ENCODE results near the gene PCDHGA6. TPM values are rescaled to one million over a fixed set of nuclear protein-coding genes. Genes with fewer than 3 reads are reported as not detected.
"Not testable (repeated sequence)": the region's sequence is repeated elsewhere in the genome, so short reads cannot be mapped to it uniquely, and the experiment has no call there.

Gene PCDHGA6
- total RNA-seq, 1 experiment from 2014 or later: 1.8 TPM

DNA sequence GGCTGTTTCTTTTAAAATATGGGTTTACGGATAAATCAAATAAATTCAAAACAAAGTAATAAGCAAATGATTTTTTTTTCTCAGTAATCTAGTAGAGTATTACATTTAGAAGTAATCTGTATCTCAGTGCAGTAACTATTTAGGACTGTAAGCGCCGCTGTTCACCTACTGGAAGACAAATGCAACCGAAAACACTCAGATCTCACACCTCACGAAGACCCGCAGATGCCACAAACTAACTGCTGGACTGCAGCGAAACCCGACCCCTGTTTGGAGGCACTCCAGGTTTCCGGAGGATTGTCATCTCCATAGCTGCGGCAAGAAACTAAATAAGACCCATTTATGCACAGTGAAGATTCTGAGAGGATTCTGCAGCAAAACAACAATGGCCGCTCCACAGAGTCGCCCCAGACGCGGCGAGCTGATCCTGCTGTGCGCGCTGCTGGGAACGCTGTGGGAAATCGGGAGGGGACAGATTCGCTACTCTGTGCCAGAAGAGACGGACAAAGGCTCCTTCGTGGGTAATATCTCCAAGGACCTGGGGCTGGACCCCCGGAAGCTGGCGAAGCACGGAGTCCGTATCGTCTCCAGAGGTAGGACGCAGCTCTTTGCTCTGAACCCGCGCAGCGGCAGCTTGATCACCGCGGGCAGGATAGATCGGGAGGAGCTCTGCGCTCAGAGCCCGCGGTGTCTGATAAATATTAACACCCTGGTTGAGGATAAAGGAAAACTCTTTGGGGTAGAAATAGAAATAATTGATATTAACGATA, 18.9 kb downstream of the PCDHGA6 start, which contains the start of gene PCDHGA8:
Gene PCDHGA8, plus strand, starts transcription at position 205 of the 770 bp plus-strand sequence. Its CDS starts 181 bp downstream, at position 386.
- no peak for DNase-seq (ENCODE audit: low read depth)

DNA sequence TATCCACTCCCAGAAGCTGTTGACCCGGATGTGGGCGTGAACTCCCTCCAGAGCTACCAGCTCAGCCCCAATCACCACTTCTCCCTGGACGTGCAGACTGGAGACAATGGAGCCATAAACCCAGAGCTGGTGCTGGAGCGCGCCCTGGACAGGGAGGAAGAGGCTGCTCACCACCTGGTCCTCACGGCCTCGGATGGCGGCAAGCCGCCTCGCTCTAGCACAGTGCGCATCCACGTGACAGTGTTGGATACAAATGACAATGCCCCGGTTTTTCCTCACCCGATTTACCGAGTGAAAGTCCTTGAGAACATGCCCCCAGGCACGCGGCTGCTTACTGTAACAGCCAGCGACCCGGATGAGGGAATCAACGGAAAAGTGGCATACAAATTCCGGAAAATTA, 19.6 kb downstream of the PCDHGA6 start:
- DNase-seq (ENCODE audit: low read depth): no peak

DNA sequence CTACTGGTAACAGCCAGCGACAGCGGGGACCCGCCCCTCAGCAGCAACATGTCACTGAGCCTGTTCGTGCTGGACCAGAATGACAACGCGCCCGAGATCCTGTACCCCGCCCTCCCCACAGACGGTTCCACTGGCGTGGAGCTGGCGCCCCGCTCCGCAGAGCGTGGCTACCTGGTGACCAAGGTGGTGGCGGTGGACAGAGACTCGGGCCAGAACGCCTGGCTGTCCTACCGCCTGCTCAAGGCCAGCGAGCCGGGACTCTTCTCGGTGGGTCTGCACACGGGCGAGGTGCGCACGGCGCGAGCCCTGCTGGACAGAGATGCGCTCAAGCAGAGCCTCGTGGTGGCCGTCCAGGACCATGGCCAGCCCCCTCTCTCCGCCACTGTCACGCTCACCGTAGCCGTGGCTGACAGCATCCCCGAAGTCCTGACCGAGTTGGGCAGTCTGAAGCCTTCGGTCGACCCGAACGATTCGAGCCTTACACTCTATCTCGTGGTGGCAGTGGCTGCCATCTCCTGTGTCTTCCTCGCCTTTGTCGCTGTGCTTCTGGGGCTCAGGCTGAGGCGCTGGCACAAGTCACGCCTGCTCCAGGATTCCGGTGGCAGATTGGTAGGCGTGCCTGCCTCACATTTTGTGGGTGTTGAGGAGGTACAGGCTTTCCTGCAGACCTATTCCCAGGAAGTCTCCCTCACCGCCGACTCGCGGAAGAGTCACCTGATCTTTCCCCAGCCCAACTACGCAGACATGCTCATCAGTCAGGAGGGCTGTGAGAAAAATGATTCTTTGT, 20.9 kb downstream of the PCDHGA6 start:
- not testable (repeated sequence) for DNase-seq (ENCODE audit: low read depth)

DNA sequence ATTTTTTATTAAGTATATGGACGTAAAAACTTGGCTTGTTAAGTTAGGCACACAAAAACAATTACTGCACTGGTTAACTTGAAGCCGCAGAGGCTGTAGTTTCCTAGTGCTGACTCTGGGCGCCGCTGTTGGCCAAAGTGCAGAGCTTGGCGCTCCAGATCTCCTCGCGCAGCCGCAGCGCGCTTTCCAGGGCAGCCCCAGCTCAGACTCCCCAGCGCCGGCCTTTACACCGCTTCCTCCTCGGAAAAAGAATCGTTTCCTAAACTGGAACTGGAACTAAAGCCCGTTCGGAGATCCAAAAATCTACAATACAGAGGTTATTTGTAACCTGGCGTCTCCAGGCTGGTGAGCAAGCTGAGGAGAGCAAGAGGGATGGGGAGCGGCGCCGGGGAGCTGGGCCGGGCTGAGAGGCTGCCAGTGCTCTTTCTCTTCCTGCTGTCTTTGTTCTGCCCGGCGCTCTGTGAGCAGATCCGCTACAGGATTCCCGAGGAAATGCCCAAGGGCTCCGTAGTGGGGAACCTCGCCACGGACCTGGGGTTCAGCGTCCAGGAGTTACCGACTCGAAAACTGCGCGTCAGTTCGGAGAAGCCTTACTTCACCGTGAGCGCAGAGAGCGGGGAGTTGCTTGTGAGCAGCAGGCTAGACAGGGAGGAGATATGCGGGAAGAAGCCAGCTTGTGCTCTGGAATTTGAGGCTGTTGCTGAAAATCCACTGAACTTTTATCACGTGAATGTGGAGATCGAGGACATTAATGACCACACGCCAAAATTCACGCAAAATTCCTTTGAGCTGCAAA, 24.3 kb downstream of the PCDHGA6 start, which contains the start of gene PCDHGB5:
Gene PCDHGB5, plus strand, starts transcription at position 192 of the 796 bp plus-strand sequence. Its CDS starts 181 bp downstream, at position 373.
- peak; percentile 62 for DNase-seq (ENCODE audit: low read depth)

DNA sequence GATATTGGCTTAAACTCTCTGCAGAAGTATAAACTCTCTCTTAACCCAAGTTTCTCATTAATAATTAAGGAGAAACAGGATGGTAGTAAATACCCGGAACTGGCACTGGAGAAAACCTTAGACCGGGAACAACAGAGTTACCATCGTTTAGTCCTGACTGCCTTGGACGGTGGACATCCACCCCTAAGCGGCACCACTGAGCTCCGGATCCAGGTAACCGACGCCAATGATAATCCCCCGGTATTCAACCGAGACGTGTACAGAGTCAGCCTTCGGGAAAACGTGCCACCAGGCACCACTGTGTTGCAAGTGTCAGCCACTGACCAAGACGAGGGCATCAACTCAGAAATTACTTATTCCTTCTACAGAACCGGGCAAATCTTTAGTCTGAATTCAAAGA, 24.9 kb downstream of the PCDHGA6 start:
- DNase-seq (ENCODE audit: low read depth): no peak

DNA sequence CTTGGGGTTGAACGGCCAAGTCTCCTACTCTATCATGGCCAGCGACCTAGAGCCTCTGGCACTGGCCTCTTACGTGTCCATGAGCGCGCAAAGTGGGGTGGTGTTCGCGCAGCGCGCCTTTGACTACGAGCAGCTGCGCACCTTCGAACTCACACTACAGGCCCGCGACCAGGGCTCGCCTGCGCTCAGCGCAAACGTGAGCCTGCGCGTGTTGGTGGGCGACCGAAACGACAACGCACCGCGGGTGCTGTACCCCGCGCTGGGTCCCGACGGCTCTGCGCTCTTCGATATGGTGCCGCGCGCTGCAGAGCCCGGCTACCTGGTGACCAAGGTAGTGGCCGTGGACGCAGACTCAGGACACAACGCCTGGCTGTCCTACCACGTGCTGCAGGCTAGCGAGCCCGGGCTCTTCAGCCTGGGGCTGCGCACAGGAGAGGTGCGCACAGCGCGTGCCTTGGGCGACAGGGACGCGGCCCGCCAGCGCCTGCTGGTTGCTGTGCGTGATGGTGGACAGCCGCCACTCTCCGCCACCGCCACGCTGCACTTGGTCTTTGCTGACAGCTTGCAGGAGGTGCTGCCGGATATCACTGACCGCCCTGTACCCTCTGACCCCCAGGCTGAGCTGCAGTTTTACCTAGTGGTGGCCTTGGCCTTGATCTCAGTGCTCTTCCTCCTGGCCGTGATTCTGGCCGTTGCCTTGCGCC, 26.0 kb downstream of the PCDHGA6 start:
- DNase-seq (ENCODE audit: low read depth): no peak

DNA sequence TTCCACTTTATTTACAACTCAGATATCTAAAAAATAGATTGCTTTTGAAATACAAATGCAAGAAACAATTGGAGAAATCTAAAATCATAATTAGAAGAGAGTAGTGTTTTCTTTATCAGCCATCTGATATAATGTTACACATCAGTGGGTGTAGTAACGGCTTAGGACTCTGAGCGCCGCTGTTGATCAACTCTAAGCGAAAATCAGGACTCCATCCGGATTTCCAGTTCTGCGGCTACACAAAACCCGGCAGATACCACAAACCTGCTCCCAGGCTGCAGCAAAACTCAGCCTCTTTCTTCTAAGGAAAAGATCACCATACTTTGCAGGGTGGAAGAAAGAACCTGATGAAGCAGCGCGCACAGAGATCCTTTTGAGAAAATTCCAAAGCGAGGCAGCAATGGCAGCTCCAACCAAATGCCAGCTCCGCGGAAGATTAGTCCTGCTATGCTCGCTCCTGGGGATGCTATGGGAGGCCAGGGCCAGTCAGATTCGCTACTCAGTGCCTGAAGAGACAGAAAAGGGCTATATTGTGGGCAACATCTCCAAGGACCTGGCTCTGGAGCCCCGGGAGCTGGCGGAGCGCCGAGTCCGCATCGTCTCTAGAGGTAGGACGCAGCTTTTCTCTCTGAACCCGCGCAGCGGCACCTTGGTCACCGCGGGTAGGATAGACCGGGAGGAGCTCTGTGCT, 29.0 kb downstream of the PCDHGA6 start, which contains the start of gene PCDHGA9:
Gene PCDHGA9, plus strand, starts transcription at position 226 of the 691 bp plus-strand sequence. Its CDS starts 175 bp downstream, at position 401.
- DNase-seq (ENCODE audit: low read depth): no peak

DNA sequence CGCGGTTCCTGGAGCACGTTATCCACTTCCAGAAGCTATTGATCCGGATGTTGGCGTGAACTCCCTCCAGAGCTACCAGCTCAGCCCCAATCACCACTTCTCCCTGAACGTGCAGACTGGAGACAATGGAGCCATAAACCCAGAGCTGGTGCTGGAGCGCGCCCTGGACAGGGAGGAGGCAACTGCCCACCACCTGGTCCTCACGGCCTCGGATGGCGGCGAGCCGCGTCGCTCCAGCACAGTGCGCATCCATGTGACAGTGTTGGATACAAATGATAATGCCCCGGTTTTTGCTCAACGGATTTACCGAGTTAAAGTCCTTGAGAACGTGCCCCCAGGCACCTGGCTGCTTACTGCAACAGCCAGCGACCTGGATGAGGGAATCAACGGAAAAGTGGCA, 29.7 kb downstream of the PCDHGA6 start:
- DNase-seq (ENCODE audit: low read depth): no peak

DNA sequence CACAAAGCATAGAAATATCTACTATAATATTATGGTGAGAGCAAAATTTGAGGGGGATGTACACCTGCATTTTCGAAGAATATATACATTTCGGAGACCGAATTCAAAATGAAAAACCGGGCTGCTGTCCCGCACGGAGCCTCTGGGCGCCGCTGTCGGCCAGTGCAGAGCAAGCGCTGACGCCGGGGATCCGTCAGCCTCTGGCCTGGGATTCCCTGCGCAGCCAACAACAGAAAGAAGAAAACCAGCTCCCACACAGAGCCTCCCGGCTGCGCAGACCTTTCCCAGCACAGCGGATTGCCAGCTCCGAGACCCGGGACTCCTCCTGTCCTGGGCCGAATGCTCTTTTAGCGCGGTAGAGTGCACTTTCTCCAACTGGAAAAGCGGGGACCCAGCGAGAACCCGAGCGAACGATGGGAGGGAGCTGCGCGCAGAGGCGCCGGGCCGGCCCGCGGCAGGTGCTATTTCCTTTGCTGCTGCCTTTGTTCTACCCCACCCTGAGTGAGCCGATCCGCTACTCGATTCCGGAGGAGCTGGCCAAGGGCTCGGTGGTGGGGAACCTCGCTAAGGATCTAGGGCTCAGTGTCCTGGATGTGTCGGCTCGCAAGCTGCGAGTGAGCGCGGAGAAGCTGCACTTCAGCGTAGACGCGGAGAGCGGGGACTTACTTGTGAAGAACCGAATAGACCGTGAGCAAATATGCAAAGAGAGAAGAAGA, 34.3 kb downstream of the PCDHGA6 start, which contains the start of gene PCDHGB6:
Gene PCDHGB6, plus strand, starts transcription at position 232 of the 716 bp plus-strand sequence. Its CDS starts 182 bp downstream, at position 414.
- not testable (repeated sequence) for DNase-seq (ENCODE audit: low read depth)

DNA sequence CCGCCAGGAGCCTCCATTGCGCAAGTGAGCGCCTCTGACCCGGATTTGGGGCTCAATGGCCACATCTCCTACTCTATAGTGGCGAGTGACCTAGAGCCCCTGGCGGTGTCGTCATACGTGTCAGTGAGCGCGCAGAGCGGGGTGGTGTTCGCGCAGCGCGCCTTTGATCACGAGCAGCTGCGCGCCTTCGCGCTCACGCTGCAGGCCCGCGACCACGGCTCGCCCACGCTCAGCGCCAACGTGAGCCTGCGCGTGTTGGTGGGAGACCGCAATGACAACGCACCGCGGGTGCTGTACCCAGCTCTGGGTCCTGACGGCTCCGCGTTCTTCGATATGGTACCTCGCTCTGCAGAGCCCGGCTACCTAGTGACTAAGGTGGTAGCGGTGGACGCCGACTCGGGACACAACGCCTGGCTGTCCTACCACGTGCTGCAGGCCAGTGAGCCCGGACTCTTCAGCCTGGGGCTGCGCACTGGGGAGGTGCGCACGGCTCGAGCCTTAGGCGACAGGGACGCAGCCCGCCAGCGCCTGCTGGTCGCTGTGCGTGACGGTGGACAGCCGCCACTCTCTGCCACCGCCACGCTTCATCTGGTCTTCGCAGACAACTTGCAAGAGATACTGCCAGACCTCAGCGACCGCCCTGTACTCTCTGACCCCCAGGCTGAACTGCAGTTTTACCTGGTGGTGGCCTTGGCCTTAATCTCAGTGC, 36.1 kb downstream of the PCDHGA6 start:
- no peak for DNase-seq (ENCODE audit: low read depth)

DNA sequence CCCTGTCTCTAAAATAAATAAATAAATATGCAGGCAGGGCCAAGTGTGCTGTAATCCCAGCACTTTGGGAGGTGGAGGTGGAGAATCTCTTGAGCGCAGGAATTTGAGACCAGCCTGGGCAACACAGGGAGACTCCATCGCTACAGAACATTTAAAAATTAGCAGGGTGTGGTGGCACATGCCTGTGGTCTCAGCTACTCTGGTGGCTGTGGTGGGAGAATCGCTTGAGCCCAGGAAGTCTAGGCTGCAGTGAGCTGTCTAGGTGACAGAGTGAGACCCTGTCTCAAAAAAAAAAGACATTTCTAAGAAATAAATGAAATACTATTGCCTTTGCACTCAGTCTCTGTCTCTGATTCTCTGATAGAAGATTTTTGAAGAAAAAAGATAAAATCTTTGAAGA, 37.9 kb downstream of the PCDHGA6 start:
- no peak for DNase-seq (ENCODE audit: low read depth)

DNA sequence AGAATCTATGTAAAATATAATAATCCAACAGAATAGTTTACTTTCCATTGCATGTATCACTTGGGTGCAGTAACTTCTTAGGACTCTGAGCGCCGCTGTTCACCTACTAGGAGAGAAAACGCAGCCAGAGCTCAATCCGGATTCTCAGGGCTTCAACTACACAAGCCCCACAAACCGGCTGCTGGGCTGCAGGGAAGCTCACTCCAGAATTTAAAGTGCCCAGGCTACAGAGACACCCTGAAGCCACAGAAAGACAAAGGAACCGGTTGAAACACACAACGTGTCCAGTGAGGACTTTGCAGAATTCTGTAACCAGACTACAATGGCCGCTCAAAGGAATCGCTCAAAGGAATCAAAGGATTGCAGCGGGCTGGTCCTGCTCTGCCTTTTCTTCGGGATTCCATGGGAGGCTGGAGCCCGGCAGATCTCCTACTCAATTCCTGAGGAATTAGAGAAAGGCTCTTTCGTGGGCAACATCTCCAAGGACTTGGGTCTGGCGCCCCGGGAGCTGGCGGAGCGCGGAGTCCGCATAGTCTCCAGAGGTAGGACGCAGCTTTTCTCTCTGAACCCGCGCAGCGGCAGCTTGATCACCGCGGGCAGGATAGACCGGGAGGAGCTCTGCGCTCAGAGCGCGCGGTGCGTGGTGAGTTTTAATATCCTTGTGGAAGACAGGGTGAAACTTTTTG, 39.3 kb downstream of the PCDHGA6 start, which contains the start of gene PCDHGA10:
Gene PCDHGA10, plus strand, starts transcription at position 134 of the 686 bp plus-strand sequence. Its CDS starts 189 bp downstream, at position 323.
- peak; percentile 25 for DNase-seq (ENCODE audit: low read depth)

DNA sequence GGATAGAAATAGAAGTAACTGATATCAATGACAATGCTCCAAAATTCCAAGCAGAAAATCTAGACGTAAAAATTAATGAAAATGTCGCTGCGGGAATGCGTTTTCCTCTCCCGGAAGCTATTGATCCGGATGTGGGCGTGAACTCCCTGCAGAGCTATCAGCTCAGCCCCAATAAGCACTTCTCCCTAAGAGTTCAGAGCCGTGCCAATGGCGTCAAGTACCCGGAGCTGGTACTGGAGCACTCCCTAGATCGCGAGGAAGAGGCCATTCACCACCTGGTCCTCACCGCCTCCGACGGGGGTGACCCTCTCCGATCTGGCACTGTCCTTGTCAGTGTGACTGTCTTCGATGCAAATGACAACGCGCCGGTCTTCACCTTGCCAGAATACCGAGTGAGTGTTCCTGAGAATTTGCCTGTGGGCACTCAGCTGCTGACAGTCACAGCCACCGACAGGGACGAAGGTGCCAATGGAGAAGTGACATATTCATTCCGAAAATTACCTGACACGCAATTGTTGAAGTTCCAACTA, 39.9 kb downstream of the PCDHGA6 start:
- DNase-seq (ENCODE audit: low read depth): no peak

DNA sequence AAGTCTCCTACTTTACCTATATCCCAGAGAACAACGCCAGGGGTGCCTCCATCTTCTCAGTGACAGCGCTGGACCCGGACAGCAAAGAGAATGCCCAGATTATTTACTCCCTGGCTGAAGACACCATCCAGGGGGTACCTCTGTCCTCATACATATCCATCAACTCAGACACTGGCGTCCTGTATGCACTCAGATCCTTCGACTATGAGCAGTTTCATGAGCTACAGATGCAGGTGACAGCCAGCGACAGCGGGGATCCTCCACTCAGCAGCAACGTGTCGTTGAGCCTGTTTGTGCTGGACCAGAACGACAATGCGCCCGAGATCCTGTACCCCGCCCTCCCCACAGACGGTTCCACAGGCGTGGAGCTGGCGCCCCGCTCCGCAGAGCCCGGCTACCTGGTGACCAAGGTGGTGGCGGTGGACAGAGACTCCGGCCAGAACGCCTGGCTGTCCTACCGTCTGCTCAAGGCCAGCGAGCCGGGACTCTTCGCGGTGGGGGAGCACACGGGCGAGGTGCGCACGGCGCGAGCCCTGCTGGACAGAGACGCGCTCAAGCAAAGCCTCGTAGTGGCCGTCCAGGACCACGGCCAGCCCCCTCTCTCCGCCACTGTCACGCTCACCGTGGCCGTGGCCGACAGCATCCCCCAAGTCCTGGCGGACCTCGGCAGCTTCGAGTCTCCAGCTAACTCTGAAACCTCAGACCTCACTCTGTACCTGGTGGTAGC, 41.0 kb downstream of the PCDHGA6 start:
- DNase-seq (ENCODE audit: low read depth): not testable (repeated sequence)

DNA sequence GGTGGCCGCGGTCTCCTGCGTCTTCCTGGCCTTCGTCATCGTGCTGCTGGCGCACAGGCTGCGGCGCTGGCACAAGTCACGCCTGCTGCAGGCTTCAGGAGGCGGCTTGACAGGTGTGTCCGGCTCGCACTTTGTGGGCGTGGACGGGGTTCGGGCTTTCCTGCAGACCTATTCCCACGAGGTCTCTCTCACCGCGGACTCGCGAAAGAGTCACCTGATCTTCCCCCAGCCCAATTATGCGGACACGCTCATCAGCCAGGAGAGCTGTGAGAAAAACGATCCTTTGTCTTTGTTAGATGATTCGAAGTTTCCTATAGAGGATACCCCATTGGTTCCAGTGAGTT, 41.6 kb downstream of the PCDHGA6 start:
- DNase-seq (ENCODE audit: low read depth): not testable (repeated sequence)

DNA sequence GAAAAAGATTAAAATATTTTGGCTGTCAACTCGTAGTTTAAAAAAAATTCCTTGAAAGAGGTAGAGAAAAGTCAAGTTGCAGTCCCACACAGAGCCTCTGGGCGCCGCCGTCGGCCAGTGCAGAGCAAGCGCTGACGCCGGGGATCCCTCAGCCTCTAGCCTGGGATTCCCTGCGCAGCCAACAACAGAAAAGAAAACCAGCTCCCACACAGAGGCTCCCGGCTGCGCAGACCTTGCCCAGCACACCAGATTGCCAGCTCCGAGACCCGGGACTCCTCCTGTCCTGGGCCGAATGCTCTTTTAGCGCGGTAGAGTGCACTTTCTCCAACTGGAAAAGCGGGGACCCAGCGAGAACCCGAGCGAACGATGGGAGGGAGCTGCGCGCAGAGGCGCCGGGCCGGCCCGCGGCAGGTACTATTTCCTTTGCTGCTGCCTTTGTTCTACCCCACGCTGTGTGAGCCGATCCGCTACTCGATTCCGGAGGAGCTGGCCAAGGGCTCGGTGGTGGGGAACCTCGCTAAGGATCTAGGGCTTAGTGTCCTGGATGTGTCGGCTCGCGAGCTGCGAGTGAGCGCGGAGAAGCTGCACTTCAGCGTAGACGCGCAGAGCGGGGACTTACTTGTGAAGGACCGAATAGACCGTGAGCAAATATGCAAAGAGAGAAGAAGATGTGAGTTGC, 43.9 kb downstream of the PCDHGA6 start, which contains the start of gene PCDHGB7:
Gene PCDHGB7, plus strand, starts transcription at position 184 of the 679 bp plus-strand sequence. Its CDS starts 183 bp downstream, at position 367.
- not testable (repeated sequence) for DNase-seq (ENCODE audit: low read depth)

All from RPMI7951 (cell line).